ENCODE data around the gene DDN. TPM values are rescaled to one million over a fixed set of nuclear protein-coding genes. Genes with fewer than 3 reads are reported as not detected.

DDN gene
- polyA plus RNA-seq, 1 donor (not counting 4 experiments of a cell fraction or from before 2014, with no cell fraction given): 0.10 TPM

DNA sequence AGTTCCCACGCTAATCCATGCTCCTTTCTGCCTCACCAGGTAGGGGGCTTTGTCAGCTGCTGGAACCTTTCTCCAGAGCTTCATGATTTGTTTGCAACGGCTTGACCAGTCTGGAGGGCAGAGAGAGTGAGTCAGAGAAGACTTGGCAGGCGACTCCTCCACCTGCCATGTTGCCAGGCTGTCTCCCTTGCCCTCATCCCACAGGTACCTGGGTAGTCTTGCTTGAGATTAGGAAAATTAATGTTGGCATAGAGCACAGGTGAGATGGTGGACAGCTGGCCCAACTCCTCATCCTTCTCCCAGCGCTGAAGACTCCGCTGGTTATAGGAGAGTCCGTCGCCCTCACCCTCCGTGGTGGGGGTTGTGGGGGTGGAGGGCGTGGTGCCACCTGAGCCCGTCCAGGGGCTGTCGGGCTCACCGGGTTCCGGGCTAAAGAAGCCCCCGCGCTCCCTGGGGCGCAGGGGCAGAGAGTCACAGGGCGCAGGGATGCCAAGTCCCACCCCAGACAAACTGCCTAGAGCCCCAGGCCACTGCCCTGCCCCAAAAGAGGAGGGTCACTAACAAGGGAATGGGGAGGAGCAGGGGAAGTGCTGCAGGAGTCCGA, 42.8 kb upstream of the DDN start:
- Histone ChIP-seq H3K79me2 (ENCODE audit: control insufficient read depth, insufficient read depth, low read length) (peaks cover 1% of the 10 kb centered on the region), H3K9me3 (ENCODE audit: control insufficient read depth, low read depth, low read length) (no peaks in the 10 kb centered on the region), H3K4me1 (ENCODE audit: control insufficient read depth, extremely low read depth, insufficient read depth, low read length) (no peaks in the 10 kb centered on the region), H2AFZ (ENCODE audit: control insufficient read depth, low read length) (no peak overlapping the region), H3K4me3 (ENCODE audit: control insufficient read depth in 2 of 3, extremely low read depth in 1 of 3, insufficient read depth in 2 of 3, low read depth in 1 of 3, low read length in 3 of 3) (no peak overlapping the region), H3K27me3 (ENCODE audit: control insufficient read depth, extremely low read depth, insufficient read depth, low read length) (no peaks in the 10 kb centered on the region), H3K9me1 (ENCODE audit: control insufficient read depth, extremely low read depth, insufficient read depth, low read length) (peaks cover 2% of the 10 kb centered on the region), H4K20me1 (ENCODE audit: control insufficient read depth, extremely low read depth, insufficient read depth, low read length) (no peaks in the 10 kb centered on the region), H3K9ac (ENCODE audit: control insufficient read depth, extremely low read depth, insufficient read depth, low read length) (no peak overlapping the region), H3K27ac (ENCODE audit: control insufficient read depth, insufficient read depth, low read length) (no peak overlapping the region), H3K36me3 (ENCODE audit: control insufficient read depth in 2 of 2, extremely low read depth in 1 of 2, insufficient read depth in 2 of 2, low read length in 2 of 2) (peaks cover 67 to 73% of the 10 kb centered on the region in 2 experiments), H3K4me2 (ENCODE audit: control insufficient read depth, extremely low read depth, insufficient read depth, low read depth, low read length) (no peak overlapping the region)
- FAIRE-seq (no peak), DNase-seq (ENCODE audit: low read depth, low spot score) (no peak)
- TF ChIP-seq CTCF (optimal IDR thresholded peaks at IDR 0.05 in 1 of 3, IDR thresholded peaks at IDR 0.05 in 1 of 3, conservative IDR thresholded peaks at IDR 0.05 in 1 of 3; ENCODE audit: extremely low read depth in 1 of 3, insufficient read depth in 2 of 3, low read length in 3 of 3): no peak
- TF ChIP-seq EZH2 (IDR thresholded peaks at IDR 0.05; ENCODE audit: low read length): no peak
- dilution Hi-C loops (cut with MboI; ENCODE audit: extremely low pct_ligation_motif_present, low sequenced_read_pairs): no loop called here

DNA sequence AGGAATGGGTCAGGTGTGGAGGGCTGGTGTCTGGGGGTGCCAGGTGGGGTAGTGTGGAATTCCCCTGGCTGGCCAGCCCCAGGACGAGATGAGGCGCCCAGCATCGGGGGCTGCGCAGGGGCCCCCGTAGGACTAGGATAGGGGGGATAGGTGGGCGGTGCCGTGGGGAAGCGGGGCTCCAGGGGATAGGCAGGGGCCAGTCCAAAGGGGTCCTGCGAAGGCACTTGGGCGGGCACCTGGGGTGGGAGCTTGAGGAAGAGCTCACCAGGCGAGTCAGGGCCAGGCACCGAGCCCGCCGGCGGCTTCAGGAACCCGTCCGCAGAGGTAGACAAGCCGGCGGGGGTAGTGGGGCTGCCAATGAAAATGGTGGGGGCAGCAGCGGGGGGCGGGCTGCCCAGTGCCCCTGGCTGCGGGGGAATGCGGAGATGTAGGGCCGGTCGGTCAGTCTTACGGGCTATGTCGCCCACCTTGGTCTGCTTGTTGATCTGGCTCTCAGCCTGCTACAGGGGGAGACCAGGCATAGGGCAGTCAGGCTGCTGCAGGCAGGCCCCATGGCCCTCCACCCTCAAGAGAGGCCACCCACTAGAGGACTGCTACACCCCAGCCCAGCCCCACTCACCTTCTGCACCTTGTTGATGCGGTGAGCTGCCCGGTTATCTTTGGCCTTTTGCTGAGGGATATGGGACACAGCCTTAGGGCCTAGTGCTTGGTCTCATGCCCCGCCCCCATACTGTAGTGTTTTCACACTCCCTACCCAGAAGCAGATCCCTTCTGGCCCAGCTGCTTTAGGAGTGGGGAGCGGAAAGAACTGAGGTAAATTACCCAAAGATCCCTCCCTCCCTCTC, 42.1 kb upstream of the DDN start:
- H3K79me2 ChIP-seq (ENCODE audit: control insufficient read depth, insufficient read depth, low read length): peaks cover 3% of the 10 kb centered on the region
- H3K4me2 ChIP-seq (ENCODE audit: control insufficient read depth, extremely low read depth, insufficient read depth, low read depth, low read length): no peak overlapping the region
- TF ChIP-seq CTCF (optimal IDR thresholded peaks at IDR 0.05 in 1 of 3, IDR thresholded peaks at IDR 0.05 in 1 of 3, conservative IDR thresholded peaks at IDR 0.05 in 1 of 3; ENCODE audit: extremely low read depth in 1 of 3, insufficient read depth in 2 of 3, low read length in 3 of 3) (no peak), EZH2 (IDR thresholded peaks at IDR 0.05; ENCODE audit: low read length) (no peak)
- H3K4me1 ChIP-seq (ENCODE audit: control insufficient read depth, extremely low read depth, insufficient read depth, low read length): no peaks in the 10 kb centered on the region
- no peaks in the 10 kb centered on the region for H4K20me1 ChIP-seq (ENCODE audit: control insufficient read depth, extremely low read depth, insufficient read depth, low read length)
- dilution Hi-C loops (cut with MboI; ENCODE audit: extremely low pct_ligation_motif_present, low sequenced_read_pairs): no loop called here
- H2AFZ ChIP-seq (ENCODE audit: control insufficient read depth, low read length): no peak overlapping the region
- H3K9me1 ChIP-seq (ENCODE audit: control insufficient read depth, extremely low read depth, insufficient read depth, low read length): peaks cover 2% of the 10 kb centered on the region
- H3K27me3 ChIP-seq (ENCODE audit: control insufficient read depth, extremely low read depth, insufficient read depth, low read length): no peaks in the 10 kb centered on the region
- no peak overlapping the region for H3K4me3 ChIP-seq (ENCODE audit: control insufficient read depth in 2 of 3, extremely low read depth in 1 of 3, insufficient read depth in 2 of 3, low read depth in 1 of 3, low read length in 3 of 3)
- no peak for DNase-seq (ENCODE audit: low read depth, low spot score)
- peaks cover 68 to 76% of the 10 kb centered on the region in 2 experiments for H3K36me3 ChIP-seq (ENCODE audit: control insufficient read depth in 2 of 2, extremely low read depth in 1 of 2, insufficient read depth in 2 of 2, low read length in 2 of 2)
- H3K27ac ChIP-seq (ENCODE audit: control insufficient read depth, insufficient read depth, low read length): no peak overlapping the region
- H3K9me3 ChIP-seq (ENCODE audit: control insufficient read depth, low read depth, low read length): no peaks in the 10 kb centered on the region
- no peak for FAIRE-seq
- H3K9ac ChIP-seq (ENCODE audit: control insufficient read depth, extremely low read depth, insufficient read depth, low read length): no peak overlapping the region

All from keratinocyte (primary cell).